Naive B cell (primary cell): Measurements from ENCODE around the gene EARS2. TPM values are rescaled to one million over a fixed set of nuclear protein-coding genes. Genes with fewer than 3 reads are reported as not detected.
"Not testable (repeated sequence)": the region's sequence is repeated elsewhere in the genome, so short reads cannot be mapped to it uniquely, and the experiment has no call there.

Source experiments
- ATAC-seq, 2 donors: fragments of 150-1000 bp; cut with Tn5 transposase; 2 replicates each; pipeline ENCODE4 v1.10.0; 2021; ENCODE audit warnings: low read depth in 2 of 2, mild to moderate bottlenecking in 2 of 2, moderate library complexity in 2 of 2
- DNase-seq: peaks from one replicate; pipeline ENCODE4 v3.0.0; 2022
- H3K27ac Mint-ChIP-seq, 6 donors: one replicate each; pipeline ENCODE4 v1.8.0; 2020 to 2022; ENCODE audit warnings: mild to moderate bottlenecking in 6 of 6, mixed read lengths in 6 of 6, moderate library complexity in 5 of 6, inconsistent platforms in 2 of 6
- H3K27me3 Mint-ChIP-seq, 3 donors: one replicate each; pipeline ENCODE4 v1.8.0; 2021 to 2022; ENCODE audit warnings: mixed read lengths in 3 of 3, mild to moderate bottlenecking in 1 of 3
- H3K36me3 Mint-ChIP-seq, 2 donors: one replicate each; pipeline ENCODE4 v1.8.0; 2020 to 2022; ENCODE audit warnings: mixed read lengths in 2 of 2, inconsistent platforms in 1 of 2, mild to moderate bottlenecking in 1 of 2
- H3K4me1 Mint-ChIP-seq, 3 donors: one replicate each; pipeline ENCODE4 v1.8.0; 2020 to 2022; ENCODE audit warnings: mixed read lengths in 3 of 3, inconsistent platforms in 1 of 3, mild to moderate bottlenecking in 1 of 3, moderate library complexity in 1 of 3
- H3K4me3 Mint-ChIP-seq, 8 donors: one replicate each; pipeline ENCODE4 v1.8.0; 2020 to 2022; ENCODE audit warnings: mild to moderate bottlenecking in 8 of 8, mixed read lengths in 8 of 8, moderate library complexity in 8 of 8, inconsistent platforms in 2 of 8
- H3K9me3 Mint-ChIP-seq, 7 donors: one replicate each; pipeline ENCODE4 v1.8.0; 2020 to 2022; ENCODE audit warnings: mixed read lengths in 7 of 7, mild to moderate bottlenecking in 5 of 7, inconsistent platforms in 2 of 7, moderate library complexity in 1 of 7
- polyA plus RNA-seq, 6 donors: library from polyadenylated mRNA; unstranded; fragments of 300-500 nt; fragmentation: Illumina TruSeq; gene quantifications; one replicate each; pipeline ENCODE4 v1.2.3, GENCODE V29; 2021; ENCODE audit warnings: low read depth in 6 of 6

EARS2 gene
- polyA plus RNA-seq, 6 donors from 2014 or later = 3.8 to 15.0 (median 8.2) TPM

DNA sequence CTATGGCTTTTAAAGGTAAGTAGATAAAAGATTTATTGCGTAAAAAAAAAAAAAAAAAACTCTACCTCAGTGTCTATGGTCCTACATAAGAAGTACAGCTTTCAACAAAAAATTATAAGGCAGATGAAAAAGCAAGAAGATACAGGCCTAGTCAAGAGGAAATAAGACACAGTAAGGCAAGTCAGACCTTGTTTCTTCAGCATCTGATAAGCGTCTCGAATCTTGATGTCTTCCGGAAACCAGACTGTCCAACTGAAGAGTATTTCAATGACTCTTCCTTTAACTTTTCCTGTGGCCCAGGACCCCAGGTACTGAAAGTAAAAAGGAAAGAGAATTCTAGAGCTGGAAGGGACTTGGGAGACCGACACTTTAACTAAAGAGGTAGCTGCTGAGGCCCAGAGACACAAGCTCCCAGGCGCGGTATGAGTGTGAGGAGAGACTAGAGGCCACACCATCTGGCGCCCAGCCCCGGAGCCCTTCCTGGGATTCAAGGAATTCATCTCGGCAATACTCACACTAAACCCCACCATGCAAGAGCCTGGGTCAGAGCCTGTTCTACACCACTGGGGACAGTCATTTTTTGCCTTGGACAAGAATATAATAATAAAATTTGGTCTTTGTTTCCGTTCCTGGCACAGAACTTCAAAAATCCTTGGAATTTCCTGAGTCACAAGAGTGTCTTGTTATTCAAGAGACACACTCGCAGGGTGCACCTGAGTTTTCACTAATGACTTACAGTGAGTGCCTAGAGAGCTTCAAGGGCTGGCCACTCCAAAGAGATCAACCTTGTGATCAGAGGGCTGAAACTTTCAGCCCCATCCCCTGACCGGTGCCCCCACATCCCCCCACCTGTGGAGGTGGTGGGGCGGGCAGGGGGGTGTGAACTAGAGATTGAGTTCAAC lies 65.4 kb downstream of the EARS2 start:
- ATAC-seq = no peak
- Mint-ChIP-seq H3K9me3 (no peaks in the 10 kb centered on the region), H3K4me3 (peak overlapping the region in 1 of 8 donors; percentile 25), H3K27ac (peak overlapping the region in 5 of 6 donors; percentile 21 to 90 (median 62)), H3K4me1 (peaks cover 11 to 23% (median 17%) of the 10 kb centered on the region in 3 donors), H3K36me3 (peaks cover 0 to 3% of the 10 kb centered on the region in 2 donors), H3K27me3 (no peaks in the 10 kb centered on the region)
- no peak for DNase-seq

DNA sequence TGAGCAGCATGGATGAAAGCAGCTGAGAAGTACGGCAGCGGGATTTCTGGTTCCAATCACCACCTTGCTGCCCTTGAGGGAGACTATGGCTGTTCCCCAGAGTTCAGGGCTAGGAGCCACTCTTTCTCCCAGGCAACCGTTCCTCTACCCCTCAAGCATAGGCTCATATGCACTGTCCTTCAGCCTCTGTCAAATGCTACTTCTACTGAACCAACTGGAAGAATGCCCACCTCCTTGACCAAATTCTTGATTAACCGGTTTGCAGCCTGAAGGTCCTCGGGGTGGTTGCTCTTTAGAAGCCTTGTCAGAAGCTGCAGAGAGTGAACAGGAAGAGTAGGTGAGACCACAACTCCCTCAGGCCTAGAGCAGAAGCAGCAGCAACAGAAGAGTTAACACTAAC lies 70.7 kb downstream of the EARS2 start:
- H3K4me1 Mint-ChIP-seq = peaks cover 6 to 14% (median 8%) of the 10 kb centered on the region in 3 donors
- ATAC-seq (no peak), DNase-seq (no peak)
- H3K9me3 Mint-ChIP-seq = no peaks in the 10 kb centered on the region
- H3K27ac Mint-ChIP-seq = peak overlapping the region in 1 of 6 donors; percentile 42
- H3K27me3 Mint-ChIP-seq = no peaks in the 10 kb centered on the region
- H3K4me3 Mint-ChIP-seq = no peak overlapping the region
- peaks cover 13 to 21% of the 10 kb centered on the region in 2 donors for H3K36me3 Mint-ChIP-seq

DNA sequence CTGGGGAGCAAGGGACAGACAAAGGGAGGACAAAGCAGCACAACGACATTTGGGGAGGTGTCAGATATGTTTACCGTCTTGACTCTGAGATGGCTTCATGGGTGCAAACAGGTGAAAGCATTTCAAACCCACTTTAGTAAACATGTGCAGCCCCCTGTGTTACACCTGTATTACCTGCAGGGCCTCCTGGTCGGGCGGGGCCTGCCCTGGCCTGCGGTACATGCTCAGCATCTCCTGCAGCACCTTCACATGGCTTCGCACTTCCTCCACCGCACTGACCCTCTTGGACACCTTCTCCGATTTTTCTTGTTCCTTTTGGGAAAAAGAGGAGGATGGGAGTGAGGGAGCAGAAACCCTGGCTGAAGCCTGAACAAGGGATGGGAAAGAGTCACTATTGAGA lies 71.3 kb downstream of the EARS2 start:
- peak overlapping the region in 1 of 8 donors; percentile 37 for H3K4me3 Mint-ChIP-seq
- H3K27me3 Mint-ChIP-seq = no peaks in the 10 kb centered on the region
- H3K9me3 Mint-ChIP-seq = no peaks in the 10 kb centered on the region
- DNase-seq = no peak
- peaks cover 12 to 21% of the 10 kb centered on the region in 2 donors for H3K36me3 Mint-ChIP-seq
- no peak for ATAC-seq
- peaks cover 5 to 8% (median 6%) of the 10 kb centered on the region in 3 donors for H3K4me1 Mint-ChIP-seq
- no peak overlapping the region for H3K27ac Mint-ChIP-seq

DNA sequence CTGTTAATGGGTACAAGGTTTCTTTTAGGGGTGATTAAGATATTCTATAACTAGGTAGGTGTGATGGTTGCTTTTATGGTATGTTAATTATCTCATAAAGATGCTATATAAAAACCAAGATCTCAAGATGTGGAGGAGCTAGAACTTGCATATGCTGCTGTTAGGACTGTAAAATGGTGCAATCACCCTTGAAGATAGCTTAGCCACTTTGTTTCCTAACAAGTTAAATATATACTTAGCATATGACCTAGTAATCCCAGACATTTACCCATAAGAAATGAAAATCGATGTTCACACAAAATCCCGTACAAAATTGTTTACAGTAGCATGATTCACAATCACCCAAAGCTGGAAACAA lies 71.9 kb downstream of the EARS2 start:
- no peak overlapping the region for H3K4me3 Mint-ChIP-seq
- H3K4me1 Mint-ChIP-seq = peaks cover 3 to 6% (median 5%) of the 10 kb centered on the region in 3 donors
- peaks cover 11 to 23% of the 10 kb centered on the region in 2 donors for H3K36me3 Mint-ChIP-seq
- DNase-seq = no peak
- no peaks in the 10 kb centered on the region for H3K27me3 Mint-ChIP-seq
- no peak for ATAC-seq
- no peaks in the 10 kb centered on the region for H3K9me3 Mint-ChIP-seq
- peak overlapping the region in 2 of 6 donors; percentile 20 to 56 for H3K27ac Mint-ChIP-seq

DNA sequence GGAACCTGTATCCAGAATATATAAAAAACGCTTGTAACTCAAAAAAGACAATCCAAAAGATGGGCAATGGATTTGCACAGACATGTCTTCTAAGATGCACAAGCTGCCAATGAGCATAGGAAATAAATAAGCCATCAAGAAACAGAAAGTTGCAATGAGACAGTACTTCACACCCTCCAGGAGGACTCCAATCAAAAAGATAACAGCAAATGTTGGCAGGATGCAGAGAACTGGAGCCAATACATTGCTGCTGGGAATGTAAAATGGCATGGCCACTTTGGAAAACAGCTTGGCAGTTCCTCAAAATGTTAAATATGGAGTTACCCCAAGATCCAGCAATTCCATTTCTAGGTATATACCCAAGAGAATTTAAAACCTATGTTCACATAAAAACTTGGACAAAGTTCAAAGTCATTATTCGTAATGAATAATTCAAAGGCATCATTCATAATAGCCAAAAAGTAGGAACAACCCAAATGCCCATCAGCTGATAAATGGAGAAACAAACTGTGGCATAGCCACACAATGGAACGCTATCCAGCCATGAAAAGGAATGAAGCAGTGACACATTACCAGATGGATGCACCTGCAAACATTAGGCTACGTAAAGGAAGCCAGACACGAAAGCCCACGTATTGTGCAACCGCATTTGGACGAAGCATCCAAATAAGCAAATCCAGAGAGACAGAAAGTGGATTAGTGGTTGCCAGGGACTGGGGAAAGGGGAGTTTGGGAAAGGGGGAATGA lies 72.5 kb downstream of the EARS2 start:
- ATAC-seq (no peak), DNase-seq (no peak)
- Mint-ChIP-seq H3K27ac (peak overlapping the region in 3 of 6 donors; percentile 20 to 79 (median 49)), H3K27me3 (no peaks in the 10 kb centered on the region), H3K36me3 (peaks cover 16 to 29% of the 10 kb centered on the region in 2 donors), H3K4me3 (no peak overlapping the region), H3K4me1 (peaks cover 3 to 8% (median 6%) of the 10 kb centered on the region in 3 donors), H3K9me3 (no peaks in the 10 kb centered on the region)

- not testable (repeated sequence) for H3K27me3 Mint-ChIP-seq, H3K9me3 Mint-ChIP-seq, DNase-seq, ATAC-seq
- Mint-ChIP-seq H3K27ac (peak overlapping the region in 1 of 6 donors; percentile 88), H3K4me3 (peak overlapping the region in 1 of 8 donors; percentile 15), H3K36me3 (peaks cover 23 to 39% of the 10 kb centered on the region in 2 donors), H3K4me1 (peaks cover 9 to 20% (median 10%) of the 10 kb centered on the region in 3 donors)
These were observed 73.7 kb downstream of the EARS2 start for GRCh38 chr16:23483492-23483891.

- H3K9me3 Mint-ChIP-seq = no peaks in the 10 kb centered on the region
- peak; percentile 56 to 83 for ATAC-seq
- no peak for DNase-seq
- no peaks in the 10 kb centered on the region for H3K27me3 Mint-ChIP-seq
- H3K4me3 Mint-ChIP-seq = no peak overlapping the region
- peaks cover 9 to 21% (median 10%) of the 10 kb centered on the region in 3 donors for H3K4me1 Mint-ChIP-seq
- H3K27ac Mint-ChIP-seq = peak overlapping the region in 5 of 6 donors; percentile 21 to 97 (median 88)
- H3K36me3 Mint-ChIP-seq = peaks cover 23 to 39% of the 10 kb centered on the region in 2 donors
These were observed 74.4 kb downstream of the EARS2 start for GRCh38 chr16:23482778-23483177.

DNA sequence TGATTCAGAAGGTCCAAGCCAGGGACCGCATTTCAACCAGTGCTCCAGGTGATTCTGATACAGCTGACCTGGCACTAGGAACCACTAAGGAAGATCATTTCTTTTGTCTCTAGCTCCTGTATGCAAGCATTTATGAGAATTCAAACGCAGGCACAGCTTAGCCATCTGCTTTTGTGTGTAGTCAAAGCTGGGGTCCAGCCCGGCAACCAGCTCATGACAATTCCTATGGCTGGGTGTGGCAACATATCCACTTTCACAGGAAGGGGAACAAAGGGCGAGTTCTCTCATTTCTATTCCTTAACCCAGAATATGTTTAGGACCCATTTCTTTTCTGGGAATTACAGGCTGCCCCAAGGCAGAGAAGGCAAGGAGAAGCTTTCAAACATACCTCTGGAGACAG lies 76.9 kb downstream of the EARS2 start:
- no peak for DNase-seq
- ATAC-seq = no peak
- H3K27me3 Mint-ChIP-seq = no peaks in the 10 kb centered on the region
- no peak overlapping the region for H3K4me3 Mint-ChIP-seq
- no peaks in the 10 kb centered on the region for H3K9me3 Mint-ChIP-seq
- peaks cover 27 to 31% of the 10 kb centered on the region in 2 donors for H3K36me3 Mint-ChIP-seq
- H3K4me1 Mint-ChIP-seq = peaks cover 10 to 21% (median 10%) of the 10 kb centered on the region in 3 donors
- peak overlapping the region in 3 of 6 donors; percentile 73 to 78 (median 75) for H3K27ac Mint-ChIP-seq

DNA sequence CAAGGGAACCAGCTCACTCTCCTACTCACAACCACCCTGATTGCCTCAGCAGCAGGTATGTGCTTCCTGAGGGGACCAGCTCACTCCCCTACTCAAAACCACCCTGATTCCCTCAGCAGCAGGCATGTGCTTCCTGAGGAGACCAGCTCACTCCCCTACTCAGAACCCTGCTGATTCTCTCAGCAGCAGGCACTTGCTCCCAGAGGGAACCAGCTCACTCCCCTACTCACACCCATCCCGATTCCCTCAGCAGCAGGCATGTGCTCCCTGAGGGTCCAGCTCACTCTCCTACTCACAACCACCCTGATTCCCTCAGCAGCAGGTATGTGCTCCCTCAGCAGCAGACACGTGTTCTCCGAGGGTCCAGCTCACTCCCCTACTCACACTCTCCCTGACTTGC lies 78.0 kb downstream of the EARS2 start:
- no peak for ATAC-seq
- Mint-ChIP-seq H3K27ac (peak overlapping the region in 4 of 6 donors; percentile 49 to 94 (median 78)), H3K4me1 (peaks cover 10 to 21% (median 10%) of the 10 kb centered on the region in 3 donors)

GRCh38 chr16:23478566-23478965 lies 78.6 kb downstream of the EARS2 start:
- Mint-ChIP-seq H3K27ac (peak overlapping the region in 4 of 6 donors; percentile 34 to 82 (median 74)), H3K4me3 (no peak overlapping the region), H3K27me3 (no peaks in the 10 kb centered on the region), H3K4me1 (peaks cover 10 to 21% (median 10%) of the 10 kb centered on the region in 3 donors), H3K36me3 (peaks cover 25 to 27% of the 10 kb centered on the region in 2 donors), H3K9me3 (no peaks in the 10 kb centered on the region)
- DNase-seq = no peak
- ATAC-seq = no peak

More for the DNA sequence above, 78.0 kb downstream of the EARS2 start:
- Mint-ChIP-seq H3K9me3 (no peaks in the 10 kb centered on the region), H3K36me3 (peaks cover 25 to 27% of the 10 kb centered on the region in 2 donors), H3K27me3 (no peaks in the 10 kb centered on the region), H3K4me3 (no peak overlapping the region)
- no peak for DNase-seq

DNA sequence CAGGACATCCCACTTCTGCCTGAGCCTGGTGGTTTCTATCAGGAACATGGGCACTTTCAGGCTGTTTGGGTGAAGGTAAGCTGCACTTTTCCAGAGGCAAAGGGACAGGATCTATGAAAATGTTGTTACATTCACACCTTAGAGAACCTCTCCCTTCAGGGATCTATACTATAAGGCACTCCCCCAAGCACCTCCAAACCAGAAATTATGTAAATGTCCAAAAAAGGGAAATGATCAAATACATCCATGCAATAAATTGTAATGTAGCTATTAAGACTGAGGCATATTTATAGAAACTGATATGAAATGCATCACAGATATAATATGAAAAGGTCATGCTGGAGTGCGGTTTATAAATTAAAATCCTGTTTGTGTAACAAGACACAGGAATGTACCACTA lies 80.9 kb downstream of the EARS2 start:
- H3K36me3 Mint-ChIP-seq = peaks cover 18 to 22% of the 10 kb centered on the region in 2 donors
- ATAC-seq = peak; percentile 43 to 62
- peaks cover 7 to 16% (median 7%) of the 10 kb centered on the region in 3 donors for H3K4me1 Mint-ChIP-seq
- no peaks in the 10 kb centered on the region for H3K27me3 Mint-ChIP-seq
- no peak for DNase-seq
- H3K4me3 Mint-ChIP-seq = no peak overlapping the region
- H3K27ac Mint-ChIP-seq = peak overlapping the region in 3 of 6 donors; percentile 35 to 79 (median 49)
- no peaks in the 10 kb centered on the region for H3K9me3 Mint-ChIP-seq
